ENCODE data around the gene AP3B1. TPM values are rescaled to one million over a fixed set of nuclear protein-coding genes. Genes with fewer than 3 reads are reported as not detected.
"Not testable (repeated sequence)": the region's sequence is repeated elsewhere in the genome, so short reads cannot be mapped to it uniquely, and the experiment has no call there.

The AP3B1 gene
- total and polyA plus RNA-seq, 2 experiments from 2014 or later = 29.4 to 41.4 TPM

DNA sequence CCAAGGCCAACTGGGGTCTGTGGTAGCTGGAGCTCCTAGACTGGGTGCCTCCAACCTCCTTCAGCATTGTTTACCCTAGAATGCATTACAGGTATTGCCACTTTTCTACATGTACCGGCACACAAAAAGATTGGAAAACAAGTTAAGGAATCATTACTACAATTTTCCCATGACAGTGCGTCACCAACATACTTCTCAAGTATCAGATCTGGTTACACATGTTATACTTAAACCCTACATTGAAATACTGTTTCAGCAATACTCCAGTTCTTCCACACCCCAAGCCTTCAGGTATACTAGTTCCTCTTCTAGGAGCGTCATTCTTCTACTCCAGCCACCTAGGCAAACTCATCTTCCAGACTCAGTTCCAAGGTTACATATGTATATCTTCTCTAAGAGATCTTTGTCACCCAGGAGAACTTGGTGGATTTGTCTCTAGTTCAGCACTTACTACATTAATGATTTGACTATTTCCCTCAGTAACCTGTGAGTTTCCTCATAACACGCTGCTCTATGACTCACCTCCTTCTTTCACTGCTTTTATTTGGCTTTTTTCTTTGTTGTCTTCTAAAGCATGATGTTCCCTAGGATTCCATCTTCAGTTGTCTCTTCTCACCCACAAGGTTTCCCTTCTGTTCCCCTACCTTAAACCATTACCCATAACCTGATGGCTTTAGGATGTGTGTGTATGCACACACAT lies 217.0 kb downstream of the AP3B1 start:
- H3K79me2 ChIP-seq = no peaks in the 10 kb centered on the region
- no peak overlapping the region for H3K4me2 ChIP-seq
- no peak for DNase-seq (ENCODE audit: low spot score)
- H3K27ac ChIP-seq = no peak overlapping the region
- 93% methylated on average over 4 of the region's 4 CpGs for WGBS (ENCODE audit: low lambda C conversion rate, missing lambda C conversion rate)
- no peak overlapping the region for H2AFZ ChIP-seq
- H3K4me3 ChIP-seq = no peak overlapping the region
- H3K9me2 ChIP-seq (replicated peaks; ENCODE audit: insufficient read depth) = no peaks in the 10 kb centered on the region
- no peaks in the 10 kb centered on the region for H3K9me3 ChIP-seq (ENCODE audit: low read depth)
- H3K4me1 ChIP-seq (ENCODE audit: insufficient read depth) = no peaks in the 10 kb centered on the region
- H3K36me3 ChIP-seq (replicated peaks; ENCODE audit: insufficient read depth, low read depth) = no peaks in the 10 kb centered on the region
- no peaks in the 10 kb centered on the region for H3K27me3 ChIP-seq
- TF ChIP-seq EZH2 (IDR thresholded peaks at IDR 0.05; ENCODE audit: borderline replicate concordance) (no peak), EZH2phosphoT487 (IDR thresholded peaks at IDR 0.05; ENCODE audit: low read depth, severe bottlenecking, unreplicated experiment) (no peak)
- TF ChIP-seq, protein P1, sequence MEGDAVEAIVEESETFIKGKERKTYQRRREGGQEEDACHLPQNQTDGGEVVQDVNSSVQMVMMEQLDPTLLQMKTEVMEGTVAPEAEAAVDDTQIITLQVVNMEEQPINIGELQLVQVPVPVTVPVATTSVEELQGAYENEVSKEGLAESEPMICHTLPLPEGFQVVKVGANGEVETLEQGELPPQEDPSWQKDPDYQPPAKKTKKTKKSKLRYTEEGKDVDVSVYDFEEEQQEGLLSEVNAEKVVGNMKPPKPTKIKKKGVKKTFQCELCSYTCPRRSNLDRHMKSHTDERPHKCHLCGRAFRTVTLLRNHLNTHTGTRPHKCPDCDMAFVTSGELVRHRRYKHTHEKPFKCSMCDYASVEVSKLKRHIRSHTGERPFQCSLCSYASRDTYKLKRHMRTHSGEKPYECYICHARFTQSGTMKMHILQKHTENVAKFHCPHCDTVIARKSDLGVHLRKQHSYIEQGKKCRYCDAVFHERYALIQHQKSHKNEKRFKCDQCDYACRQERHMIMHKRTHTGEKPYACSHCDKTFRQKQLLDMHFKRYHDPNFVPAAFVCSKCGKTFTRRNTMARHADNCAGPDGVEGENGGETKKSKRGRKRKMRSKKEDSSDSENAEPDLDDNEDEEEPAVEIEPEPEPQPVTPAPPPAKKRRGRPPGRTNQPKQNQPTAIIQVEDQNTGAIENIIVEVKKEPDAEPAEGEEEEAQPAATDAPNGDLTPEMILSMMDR (IDR thresholded peaks at IDR 0.05; ENCODE audit: poor library complexity) = no peak
- no peaks in the 10 kb centered on the region for H4K20me1 ChIP-seq (ENCODE audit: insufficient read depth, poor library complexity, severe bottlenecking)

- peak; percentile 4 for DNase-seq (ENCODE audit: low spot score)
- no peaks in the 10 kb centered on the region for H3K79me2 ChIP-seq
- no peak overlapping the region for H3K4me2 ChIP-seq
- no peaks in the 10 kb centered on the region for H3K9me3 ChIP-seq (ENCODE audit: low read depth)
- no peaks in the 10 kb centered on the region for H4K20me1 ChIP-seq (ENCODE audit: insufficient read depth, poor library complexity, severe bottlenecking)
- no peaks in the 10 kb centered on the region for H3K9me2 ChIP-seq (replicated peaks; ENCODE audit: insufficient read depth)
- H3K36me3 ChIP-seq (replicated peaks; ENCODE audit: insufficient read depth, low read depth) = no peaks in the 10 kb centered on the region
- H3K27ac ChIP-seq = no peak overlapping the region
- TF ChIP-seq, protein P1 (IDR thresholded peaks at IDR 0.05; ENCODE audit: poor library complexity) = no peak
- TF ChIP-seq EZH2 (IDR thresholded peaks at IDR 0.05; ENCODE audit: borderline replicate concordance) (no peak), EZH2phosphoT487 (IDR thresholded peaks at IDR 0.05; ENCODE audit: low read depth, severe bottlenecking, unreplicated experiment) (no peak)
- H3K27me3 ChIP-seq = no peaks in the 10 kb centered on the region
- no peak overlapping the region for H2AFZ ChIP-seq
- no peaks in the 10 kb centered on the region for H3K4me1 ChIP-seq (ENCODE audit: insufficient read depth)
- 66% methylated on average over 2 of the region's 2 CpGs for WGBS (ENCODE audit: low lambda C conversion rate, missing lambda C conversion rate)
- H3K4me3 ChIP-seq = no peak overlapping the region
These were observed 218.1 kb downstream of the AP3B1 start for GRCh38 chr5:78076351-78076750.

GRCh38 chr5:78075301-78075700 lies 219.2 kb downstream of the AP3B1 start:
- no peak for DNase-seq (ENCODE audit: low spot score)
- Histone ChIP-seq H3K4me3 (no peak overlapping the region), H3K36me3 (replicated peaks; ENCODE audit: insufficient read depth, low read depth) (no peaks in the 10 kb centered on the region), H3K27me3 (no peaks in the 10 kb centered on the region), H3K9me2 (replicated peaks; ENCODE audit: insufficient read depth) (no peaks in the 10 kb centered on the region), H3K4me1 (ENCODE audit: insufficient read depth) (no peaks in the 10 kb centered on the region), H3K79me2 (no peaks in the 10 kb centered on the region), H3K4me2 (no peak overlapping the region), H3K27ac (no peak overlapping the region), H2AFZ (no peak overlapping the region), H4K20me1 (ENCODE audit: insufficient read depth, poor library complexity, severe bottlenecking) (no peaks in the 10 kb centered on the region), H3K9me3 (ENCODE audit: low read depth) (no peaks in the 10 kb centered on the region)
- TF ChIP-seq EZH2 (IDR thresholded peaks at IDR 0.05; ENCODE audit: borderline replicate concordance) = no peak
- no peak for TF ChIP-seq EZH2phosphoT487 (IDR thresholded peaks at IDR 0.05; ENCODE audit: low read depth, severe bottlenecking, unreplicated experiment)
- TF ChIP-seq, protein P1 (IDR thresholded peaks at IDR 0.05; ENCODE audit: poor library complexity) = no peak
- 98% methylated on average over 3 of the region's 3 CpGs for WGBS (ENCODE audit: low lambda C conversion rate, missing lambda C conversion rate)

- H3K9me3 ChIP-seq (ENCODE audit: low read depth); H3K79me2 ChIP-seq; H3K4me2 ChIP-seq; H3K4me3 ChIP-seq; H3K27ac ChIP-seq; H3K36me3 ChIP-seq (replicated peaks; ENCODE audit: insufficient read depth, low read depth); H3K4me1 ChIP-seq (ENCODE audit: insufficient read depth); H2AFZ ChIP-seq; H3K9me2 ChIP-seq (replicated peaks; ENCODE audit: insufficient read depth); H3K27me3 ChIP-seq; DNase-seq (ENCODE audit: low spot score); H4K20me1 ChIP-seq (ENCODE audit: insufficient read depth, poor library complexity, severe bottlenecking): not testable (repeated sequence)
- WGBS (ENCODE audit: low lambda C conversion rate, missing lambda C conversion rate) = 93% methylated on average over 4 of the region's 4 CpGs
These were observed 223.8 kb downstream of the AP3B1 start for GRCh38 chr5:78070691-78071090.

- not testable (repeated sequence) for H3K4me1 ChIP-seq (ENCODE audit: insufficient read depth); H3K4me3 ChIP-seq; DNase-seq (ENCODE audit: low spot score); H4K20me1 ChIP-seq (ENCODE audit: insufficient read depth, poor library complexity, severe bottlenecking); H3K9me2 ChIP-seq (replicated peaks; ENCODE audit: insufficient read depth); H3K27me3 ChIP-seq; H3K27ac ChIP-seq; H2AFZ ChIP-seq; H3K4me2 ChIP-seq; H3K79me2 ChIP-seq; H3K9me3 ChIP-seq (ENCODE audit: low read depth); H3K36me3 ChIP-seq (replicated peaks; ENCODE audit: insufficient read depth, low read depth)
- 98% methylated on average over 3 of the region's 3 CpGs for WGBS (ENCODE audit: low lambda C conversion rate, missing lambda C conversion rate)
These were observed 226.9 kb downstream of the AP3B1 start for GRCh38 chr5:78067581-78067980.

- H3K4me2 ChIP-seq, H3K27me3 ChIP-seq: not testable (repeated sequence)
- 99% methylated on average over 5 of the region's 5 CpGs for WGBS (ENCODE audit: low lambda C conversion rate, missing lambda C conversion rate)
These were observed 227.8 kb downstream of the AP3B1 start for GRCh38 chr5:78066722-78067121.

More at GRCh38 chr5:78066722-78067121, 227.8 kb downstream of the AP3B1 start:
- H3K4me1 ChIP-seq (ENCODE audit: insufficient read depth); H2AFZ ChIP-seq; DNase-seq (ENCODE audit: low spot score); H3K9me3 ChIP-seq (ENCODE audit: low read depth); H3K9me2 ChIP-seq (replicated peaks; ENCODE audit: insufficient read depth); H3K36me3 ChIP-seq (replicated peaks; ENCODE audit: insufficient read depth, low read depth); H3K79me2 ChIP-seq; H3K27ac ChIP-seq; H3K4me3 ChIP-seq; H4K20me1 ChIP-seq (ENCODE audit: insufficient read depth, poor library complexity, severe bottlenecking): not testable (repeated sequence)
